OCI-LY7 (cell line): ENCODE measurements around the gene WSB1. TPM values are rescaled to one million over a fixed set of nuclear protein-coding genes. Genes with fewer than 3 reads are reported as not detected.
A peak's percentile ranks its signal among the peaks of the same experiment; 100 is the strongest.

Experiments
- BruUV-seq: library from RNA; stranded (reverse); fragments of 400-500 nt; replicated peaks from 2 replicates; lab custom pipeline; 2021; lab: Mats Ljungman, UMichigan
- CTCF ChIA-PET: fragments of 300-600 bp; sonication (Branson Sonifier 250); formaldehyde crosslinking; loops from one replicate; lab custom pipeline; 2022; ENCODE audit warnings: antibody characterized with exemption; ENCODE audit not compliant: unreplicated experiment; lab: Charles Lee
- POLR2A ChIA-PET: fragments of 300-600 bp; sonication (Branson Sonifier 250); formaldehyde crosslinking; loops from one replicate; lab custom pipeline; 2022; ENCODE audit warnings: antibody characterized with exemption; lab: Charles Lee
- DNase-seq: peaks from one replicate; pipeline ENCODE4 v3.0.0-alpha.2; 2015; ENCODE audit warnings: low spot score
- H2AFZ ChIP-seq: fragments of 200-600 bp; sonication (generic), shearing (Covaris generic); 2 replicates; pipeline ENCODE4 v1.6.1; 2014; ENCODE audit warnings: mild to moderate bottlenecking, antibody characterized with exemption, low read length, moderate library complexity
- H3K27ac ChIP-seq: fragments of 200-600 bp; sonication (generic); 2 replicates; pipeline ENCODE4 v1.5.1; 2014; ENCODE audit warnings: mixed run types, low read depth, mild to moderate bottlenecking, moderate library complexity, low read length, inconsistent platforms; ENCODE audit not compliant: poor library complexity, severe bottlenecking
- H3K36me3 ChIP-seq: fragments of 200-600 bp; sonication (generic); 2 replicates; pipeline ENCODE4 v1.6.1; 2014; ENCODE audit warnings: mild to moderate bottlenecking, antibody characterized with exemption, low read length, moderate library complexity, mixed read lengths; ENCODE audit not compliant: insufficient read depth
- H3K4me1 ChIP-seq: fragments of 200-600 bp; sonication (generic); 2 replicates; pipeline ENCODE4 v1.5.1; 2014; ENCODE audit warnings: mild to moderate bottlenecking, low read length; ENCODE audit not compliant: insufficient read depth, poor library complexity, severe bottlenecking
- H3K4me2 ChIP-seq: fragments of 200-600 bp; sonication (generic); 2 replicates; pipeline ENCODE4 v1.6.1; 2014; ENCODE audit warnings: mild to moderate bottlenecking, low read length
- H3K4me3 ChIP-seq: fragments of 200-600 bp; sonication (generic); 2 replicates; pipeline ENCODE4 v1.5.1; 2014; ENCODE audit warnings: mild to moderate bottlenecking, low read depth, low read length; ENCODE audit not compliant: poor library complexity, severe bottlenecking
- H3K79me2 ChIP-seq: fragments of 200-600 bp; sonication (generic); 2 replicates; pipeline ENCODE4 v1.6.1; 2016; ENCODE audit warnings: low read depth, mild to moderate bottlenecking, low read length, moderate library complexity, mixed read lengths; ENCODE audit not compliant: insufficient read depth
- H3K9me2 ChIP-seq: fragments of 200-600 bp; sonication (generic); 2 replicates; pipeline ENCODE4 v1.6.1; 2016; ENCODE audit warnings: mild to moderate bottlenecking, low read length, mixed read lengths; ENCODE audit not compliant: insufficient read depth
- H3K9me3 ChIP-seq: fragments of 200-600 bp; sonication (generic); 2 replicates; pipeline ENCODE4 v1.6.1; 2014; ENCODE audit warnings: mild to moderate bottlenecking, mixed run types, low read length, mixed read lengths
- H4K20me1 ChIP-seq: fragments of 200-600 bp; sonication (generic); 2 replicates; pipeline ENCODE4 v1.6.1; 2014; ENCODE audit warnings: mild to moderate bottlenecking, antibody characterized with exemption, low read length, moderate library complexity, mixed read lengths; ENCODE audit not compliant: insufficient read depth
- CTCF ChIP-seq: fragments of 200-600 bp; sonication (generic); conservative IDR thresholded peaks from 2 replicates; pipeline ENCODE4 v1.5.1; 2014; ENCODE audit warnings: mild to moderate bottlenecking, antibody characterized with exemption, low read length, moderate library complexity, mixed read lengths
- EZH2phosphoT487 ChIP-seq: fragments of 200-600 bp; sonication (generic); IDR thresholded peaks from 2 replicates; pipeline ENCODE4 v1.6.1; 2018; ENCODE audit warnings: low read depth, borderline replicate concordance, mild to moderate bottlenecking, mixed run types, antibody characterized with exemption, low read length, moderate library complexity, mixed read lengths
- intact Hi-C: fragments of 100-400 bp; cut with micrococcal nuclease; formaldehyde crosslinking; loops from one replicate; pipeline ENCODE4 v1.10.0; 2022; ENCODE audit not compliant: unreplicated experiment
- total RNA-seq, 2 experiments: library from RNA; depleted of rRNA in 1 of 2; stranded (reverse); fragments of >200 nt in 1 of 2; shearing (Covaris generic) in 1 of 2; gene quantifications; 2 replicates each; pipeline ENCODE4 v1.2.3, GENCODE V29; 2014 to 2022

WSB1 gene
- total RNA-seq, 2 experiments from 2014 or later, result 115 to 118 TPM

GRCh38 chr17:27290916-27291598, 2.9 kb upstream of the WSB1 start:
- Histone ChIP-seq H3K4me2 (no peak overlapping the region), H4K20me1 (no peaks in the 10 kb centered on the region), H3K79me2 (peaks cover 20% of the 10 kb centered on the region), H3K9me3 (no peaks in the 10 kb centered on the region), H3K27ac (no peak overlapping the region), H2AFZ (no peak overlapping the region), H3K4me3 (no peak overlapping the region), H3K4me1 (peaks cover 9% of the 10 kb centered on the region), H3K9me2 (no peaks in the 10 kb centered on the region), H3K36me3 (no peaks in the 10 kb centered on the region)
- BruUV-seq, result no TSS peak
- no peak for DNase-seq
- ChIA-PET CTCF (interaction anchor here (1.5 kb wide), 1 partner anchor 9 kb away, joined by 11 read pairs; no protein-coding TSS in a partner anchor), POLR2A (interaction anchor here (0.7 to 0.8 kb wide), 3 partner anchors 11 to 958 kb away, joined by 3 to 4 read pairs (median 3); no protein-coding TSS in a partner anchor)
- intact Hi-C loops, result loop anchor here (5.0 kb wide), 1 partner anchor 166 kb away; the partner anchor contains the start of gene KSR1
- no peak for TF ChIP-seq EZH2phosphoT487
- no peak for TF ChIP-seq CTCF

- Histone ChIP-seq H2AFZ (peak overlapping the region; percentile 98), H3K27ac (peak overlapping the region; percentile 82), H3K36me3 (peaks cover 10% of the 10 kb centered on the region), H3K9me2 (no peaks in the 10 kb centered on the region), H3K9me3 (no peaks in the 10 kb centered on the region), H4K20me1 (peaks cover 6% of the 10 kb centered on the region), H3K79me2 (peaks cover 44% of the 10 kb centered on the region), H3K4me2 (peak overlapping the region; percentile 62), H3K4me1 (peaks cover 21% of the 10 kb centered on the region), H3K4me3 (peak overlapping the region; percentile 99)
- CTCF ChIA-PET, result interaction anchor here (1.2 kb wide), 1 partner anchor 8 kb away, joined by 5 read pairs; no protein-coding TSS in a partner anchor
- POLR2A ChIA-PET, result interaction anchor here (0.6 to 2.0 kb wide), 7 partner anchors 8 to 28 kb away, joined by 3 to 11 read pairs (median 4); no protein-coding TSS in a partner anchor
- intact Hi-C loops, result loop anchor here (5.0 kb wide), 1 partner anchor 164 kb away; the partner anchor contains the start of gene KSR1
- TF ChIP-seq CTCF (no peak), EZH2phosphoT487 (no peak)
- peak; percentile 10 for DNase-seq
- TSS peak; percentile 98 for BruUV-seq
Measured at GRCh38 chr17:27293359-27293897, 486 bp upstream of the WSB1 start.
